ENCODE measurements around the gene MEGF8.

GRCh38 chr19:42292963-42293362 is 32.5 kb upstream of the MEGF8 start:
- TF ChIP-seq CTCF (IDR thresholded peaks at IDR 0.05) (no peak), POLR2A (IDR thresholded peaks at IDR 0.05) (no peak)
